Measurements from ENCODE around the gene GCNA. TPM values are rescaled to one million over a fixed set of nuclear protein-coding genes. Genes with fewer than 3 reads are reported as not detected.

Gene GCNA
- total and polyA plus RNA-seq, 2 of the 13 experiments (the other 11 are each of a cell fraction or from before 2014, with no cell fraction given) = 0.38 to 0.66 TPM

GRCh38 chrX:71604796-71605568 is 26.7 kb downstream of the GCNA start:
- H2AFZ ChIP-seq (ENCODE audit: low read length) = no peak overlapping the region
- no peaks in the 10 kb centered on the region for H3K27me3 ChIP-seq (ENCODE audit: control insufficient read depth in 1 of 2, insufficient read depth in 2 of 2, low read length in 2 of 2)
- in situ Hi-C loops (cut with HindIII; ENCODE audit: extremely low pct_ligation_motif_present, low pct_unique_long_range_greater_than_20kb) (no loop called here), intact Hi-C loops (cut with micrococcal nuclease; ENCODE audit: unreplicated experiment) (no loop called here)
- no peak for DNase-seq (ENCODE audit: low spot score)
- no peak overlapping the region for H3K9ac ChIP-seq (ENCODE audit: insufficient read depth, low read depth, low read length)
- no peak overlapping the region for H3K27ac ChIP-seq (ENCODE audit: extremely low read length, insufficient read depth, low read length)
- H3K36me3 ChIP-seq (replicated peaks in 1 of 2; ENCODE audit: control insufficient read depth in 1 of 2, insufficient read depth in 2 of 2, low read length in 2 of 2) = no peaks in the 10 kb centered on the region
- no peak for FAIRE-seq
- no TSS peak for BruUV-seq (replicated peaks)
- no peak for TF ChIP-seq ZFP1 (CRISPR knock-in tag; IDR thresholded peaks at IDR 0.05)
- TF ChIP-seq, protein P1, sequence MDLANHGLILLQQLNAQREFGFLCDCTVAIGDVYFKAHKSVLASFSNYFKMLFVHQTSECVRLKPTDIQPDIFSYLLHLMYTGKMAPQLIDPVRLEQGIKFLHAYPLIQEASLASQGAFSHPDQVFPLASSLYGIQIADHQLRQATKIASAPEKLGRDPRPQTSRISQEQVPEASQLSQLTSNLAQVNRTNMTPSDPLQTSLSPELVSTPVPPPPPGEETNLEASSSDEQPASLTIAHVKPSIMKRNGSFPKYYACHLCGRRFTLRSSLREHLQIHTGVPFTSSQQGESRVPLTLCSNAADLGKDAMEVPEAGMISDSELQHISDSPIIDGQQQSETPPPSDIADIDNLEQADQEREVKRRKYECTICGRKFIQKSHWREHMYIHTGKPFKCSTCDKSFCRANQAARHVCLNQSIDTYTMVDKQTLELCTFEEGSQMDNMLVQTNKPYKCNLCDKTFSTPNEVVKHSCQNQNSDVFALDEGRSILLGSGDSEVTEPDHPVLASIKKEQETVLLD (CRISPR knock-in tag; IDR thresholded peaks at IDR 0.05; ENCODE audit: low read depth) = no peak
- TF ChIP-seq ZNF343 (CRISPR knock-in tag; IDR thresholded peaks at IDR 0.05) = no peak
- TF ChIP-seq, protein P2, sequence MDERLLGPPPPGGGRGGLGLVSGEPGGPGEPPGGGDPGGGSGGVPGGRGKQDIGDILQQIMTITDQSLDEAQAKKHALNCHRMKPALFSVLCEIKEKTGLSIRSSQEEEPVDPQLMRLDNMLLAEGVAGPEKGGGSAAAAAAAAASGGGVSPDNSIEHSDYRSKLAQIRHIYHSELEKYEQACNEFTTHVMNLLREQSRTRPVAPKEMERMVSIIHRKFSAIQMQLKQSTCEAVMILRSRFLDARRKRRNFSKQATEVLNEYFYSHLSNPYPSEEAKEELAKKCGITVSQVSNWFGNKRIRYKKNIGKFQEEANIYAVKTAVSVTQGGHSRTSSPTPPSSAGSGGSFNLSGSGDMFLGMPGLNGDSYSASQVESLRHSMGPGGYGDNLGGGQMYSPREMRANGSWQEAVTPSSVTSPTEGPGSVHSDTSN (CRISPR knock-in tag; IDR thresholded peaks at IDR 0.05) = no peak
- TF ChIP-seq REL (CRISPR knock-in tag; conservative IDR thresholded peaks at IDR 0.05) = no peak
- H3K4me2 ChIP-seq (ENCODE audit: low read depth, low read length) = no peak overlapping the region
- no peak for ATAC-seq
- CTCF ChIA-PET (ENCODE audit: low intra/inter-chr PET ratio, low total read pairs) = no interaction called here
- H3K4me3 ChIP-seq (replicated peaks in 1 of 3; ENCODE audit: insufficient read depth in 1 of 3, low read depth in 2 of 3, low read length in 3 of 3) = no peak overlapping the region
- H3K9me3 ChIP-seq (ENCODE audit: low read length) = no peaks in the 10 kb centered on the region
- no peaks in the 10 kb centered on the region for H3K4me1 ChIP-seq (ENCODE audit: insufficient read depth, low read length)
- no peaks in the 10 kb centered on the region for H4K20me1 ChIP-seq (ENCODE audit: insufficient read depth, low read length)
- POLR2A ChIA-PET = no interaction called here
- H3K79me2 ChIP-seq (ENCODE audit: insufficient read depth, low read length) = no peaks in the 10 kb centered on the region
- WGBS (ENCODE audit: low lambda C conversion rate) = 89% methylated on average over 6 of the region's 8 CpGs
